ENCODE data around the gene PIGK.

The PIGK gene

GRCh38 chr1:77219166-77219887 lies at the start of gene PIGK:
Gene PIGK (minus strand): TSS chr1:77219430. CDS start chr1:77219402, 28 bp downstream.
- Mint-ChIP-seq H3K36me3 (ENCODE audit: low read depth) (peaks cover 17% of the 10 kb centered on the region), H3K27ac (peak within 1 kb of the TSS; percentile 90), H3K9me3 (no peaks in the 10 kb centered on the region), H3K4me1 (ENCODE audit: low read depth) (peaks cover 25% of the 10 kb centered on the region), H3K4me3 (peak within 1 kb of the TSS; percentile 91), H3K27me3 (ENCODE audit: low read depth) (no peaks in the 10 kb centered on the region)

DNA sequence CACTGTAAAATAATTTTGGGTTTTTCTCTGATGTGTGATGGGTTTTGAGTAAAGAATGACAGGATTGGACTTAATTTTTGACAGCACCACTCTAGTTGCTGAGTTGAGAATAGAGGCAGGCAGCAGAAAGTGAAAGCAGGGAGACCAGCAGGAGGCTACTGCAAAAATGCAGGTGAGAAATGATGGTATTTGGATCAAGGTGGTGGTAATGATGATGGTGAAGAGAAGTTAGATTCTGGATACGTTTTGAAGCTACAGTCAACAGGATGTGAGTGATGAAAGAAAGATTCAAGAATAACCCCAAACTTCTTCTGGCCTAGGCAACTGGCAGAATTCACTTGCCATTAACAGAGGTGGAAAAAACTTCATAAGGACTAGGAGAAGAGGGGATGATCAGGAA lies 47.8 kb upstream of the PIGK start:
- no peaks in the 10 kb centered on the region for H3K36me3 Mint-ChIP-seq (ENCODE audit: low read depth)
- H3K4me3 Mint-ChIP-seq, result no peak overlapping the region
- H3K27ac Mint-ChIP-seq, result no peak overlapping the region
- H3K27me3 Mint-ChIP-seq (ENCODE audit: low read depth), result no peaks in the 10 kb centered on the region
- no peaks in the 10 kb centered on the region for H3K9me3 Mint-ChIP-seq
- H3K4me1 Mint-ChIP-seq (ENCODE audit: low read depth), result no peaks in the 10 kb centered on the region

- Mint-ChIP-seq H3K4me1 (ENCODE audit: low read depth) (no peaks in the 10 kb centered on the region), H3K27ac (no peak overlapping the region), H3K4me3 (no peak overlapping the region), H3K27me3 (ENCODE audit: low read depth) (no peaks in the 10 kb centered on the region), H3K36me3 (ENCODE audit: low read depth) (no peaks in the 10 kb centered on the region), H3K9me3 (no peaks in the 10 kb centered on the region)
These were observed 46.0 kb upstream of the PIGK start for GRCh38 chr1:77265180-77265579.

DNA sequence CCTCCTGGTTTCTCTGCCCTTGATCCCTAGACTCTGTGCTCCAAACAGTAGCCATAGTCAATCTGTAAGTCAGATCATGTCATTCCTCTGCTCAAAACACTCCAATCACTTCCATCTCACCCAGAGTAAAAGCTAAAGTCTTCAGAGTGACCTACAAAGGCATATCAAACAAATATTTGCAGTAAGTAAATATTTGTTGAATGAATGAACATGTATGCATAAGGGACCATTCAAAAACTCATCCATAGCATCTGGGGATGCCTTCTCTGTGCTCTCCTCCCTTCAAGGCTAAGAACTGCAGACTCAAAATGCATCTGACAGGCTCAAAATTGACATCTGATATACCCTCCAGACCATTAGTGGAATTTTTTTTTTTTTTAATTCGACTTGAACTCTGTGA lies 44.5 kb upstream of the PIGK start:
- Mint-ChIP-seq H3K9me3 (no peaks in the 10 kb centered on the region), H3K27ac (no peak overlapping the region), H3K36me3 (ENCODE audit: low read depth) (no peaks in the 10 kb centered on the region), H3K4me1 (ENCODE audit: low read depth) (no peaks in the 10 kb centered on the region), H3K4me3 (no peak overlapping the region), H3K27me3 (ENCODE audit: low read depth) (no peaks in the 10 kb centered on the region)

DNA sequence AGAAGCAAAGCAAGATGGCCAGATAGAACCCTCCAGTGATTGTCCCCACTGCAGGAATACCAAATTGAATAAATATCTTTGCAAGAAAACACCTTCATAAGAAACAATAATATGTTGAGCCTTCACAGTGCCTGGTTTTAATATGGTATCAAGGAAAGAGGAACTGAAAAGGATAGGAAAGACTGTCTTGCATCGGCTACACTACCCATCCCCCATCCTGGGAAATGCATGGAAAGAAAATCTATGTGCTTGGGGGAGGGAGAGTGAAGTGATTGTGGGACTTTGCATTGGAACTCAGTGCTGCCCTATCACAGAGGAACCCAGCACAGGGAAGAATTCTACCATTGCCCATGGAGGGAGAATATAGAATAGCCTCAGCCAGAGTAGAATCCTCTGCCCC lies 34.0 kb upstream of the PIGK start:
- Mint-ChIP-seq H3K36me3 (ENCODE audit: low read depth) (peaks cover 2% of the 10 kb centered on the region), H3K9me3 (peaks cover 38% of the 10 kb centered on the region), H3K27me3 (ENCODE audit: low read depth) (no peaks in the 10 kb centered on the region), H3K27ac (no peak overlapping the region), H3K4me1 (ENCODE audit: low read depth) (no peaks in the 10 kb centered on the region), H3K4me3 (no peak overlapping the region)

DNA sequence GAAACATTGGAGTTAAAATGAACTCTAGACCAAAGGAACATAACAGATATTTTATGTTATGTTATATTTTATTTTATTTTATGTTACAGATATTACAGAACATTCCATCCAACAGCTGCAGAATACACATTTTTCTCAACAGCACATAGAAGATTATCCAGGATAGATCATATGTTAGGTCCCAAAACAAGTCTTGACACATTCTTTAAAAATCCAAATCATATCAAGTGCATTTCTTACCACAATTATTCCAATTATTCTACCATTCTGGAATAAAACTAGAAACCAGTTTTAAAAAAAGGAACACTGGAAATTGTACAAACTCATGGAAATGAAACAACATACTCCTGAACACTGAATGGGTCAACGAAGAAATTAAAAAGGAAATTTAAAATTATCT lies 30.9 kb upstream of the PIGK start:
- H3K9me3 Mint-ChIP-seq, result peaks cover 42% of the 10 kb centered on the region
- no peak overlapping the region for H3K27ac Mint-ChIP-seq
- no peaks in the 10 kb centered on the region for H3K4me1 Mint-ChIP-seq (ENCODE audit: low read depth)
- no peak overlapping the region for H3K4me3 Mint-ChIP-seq
- H3K36me3 Mint-ChIP-seq (ENCODE audit: low read depth), result peaks cover 2% of the 10 kb centered on the region
- no peaks in the 10 kb centered on the region for H3K27me3 Mint-ChIP-seq (ENCODE audit: low read depth)

- Mint-ChIP-seq H3K27me3 (ENCODE audit: low read depth) (no peaks in the 10 kb centered on the region), H3K4me1 (ENCODE audit: low read depth) (no peaks in the 10 kb centered on the region), H3K27ac (no peak overlapping the region), H3K36me3 (ENCODE audit: low read depth) (peaks cover 2% of the 10 kb centered on the region), H3K9me3 (peaks cover 32% of the 10 kb centered on the region), H3K4me3 (no peak overlapping the region)
These were observed 26.6 kb upstream of the PIGK start for GRCh38 chr1:77245830-77246229.

GRCh38 chr1:77239311-77239710 lies 20.1 kb upstream of the PIGK start:
- H3K27ac Mint-ChIP-seq, result no peak overlapping the region
- H3K27me3 Mint-ChIP-seq (ENCODE audit: low read depth), result no peaks in the 10 kb centered on the region
- no peak overlapping the region for H3K4me3 Mint-ChIP-seq
- no peaks in the 10 kb centered on the region for H3K4me1 Mint-ChIP-seq (ENCODE audit: low read depth)
- no peaks in the 10 kb centered on the region for H3K36me3 Mint-ChIP-seq (ENCODE audit: low read depth)
- H3K9me3 Mint-ChIP-seq, result peaks cover 8% of the 10 kb centered on the region

DNA sequence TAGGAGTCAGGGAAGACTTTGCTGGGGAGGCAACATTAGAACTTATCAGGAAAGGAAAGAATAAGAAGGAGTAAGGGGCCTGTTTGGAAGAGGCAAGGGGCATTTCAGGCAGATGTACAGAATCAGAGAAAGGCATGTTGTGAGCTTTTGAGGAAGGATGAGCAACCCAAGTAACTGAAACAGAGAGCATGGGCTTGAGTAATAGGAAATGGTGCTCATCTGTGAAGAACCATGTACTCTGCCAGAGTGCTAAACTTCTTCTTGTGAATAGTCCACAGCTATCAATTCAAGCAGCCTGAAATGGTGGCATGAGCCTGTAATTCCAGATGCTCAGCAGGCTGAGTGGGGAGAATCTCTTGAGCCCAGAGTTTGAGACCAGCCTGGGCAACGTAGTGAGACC lies 19.2 kb upstream of the PIGK start:
- H3K36me3 Mint-ChIP-seq (ENCODE audit: low read depth), result no peaks in the 10 kb centered on the region
- no peak overlapping the region for H3K27ac Mint-ChIP-seq
- no peaks in the 10 kb centered on the region for H3K27me3 Mint-ChIP-seq (ENCODE audit: low read depth)
- H3K9me3 Mint-ChIP-seq, result peaks cover 8% of the 10 kb centered on the region
- no peaks in the 10 kb centered on the region for H3K4me1 Mint-ChIP-seq (ENCODE audit: low read depth)
- no peak overlapping the region for H3K4me3 Mint-ChIP-seq

GRCh38 chr1:77234943-77235342 lies 15.7 kb upstream of the PIGK start:
- no peaks in the 10 kb centered on the region for H3K27me3 Mint-ChIP-seq (ENCODE audit: low read depth)
- H3K4me3 Mint-ChIP-seq, result no peak overlapping the region
- no peaks in the 10 kb centered on the region for H3K36me3 Mint-ChIP-seq (ENCODE audit: low read depth)
- H3K27ac Mint-ChIP-seq, result no peak overlapping the region
- H3K9me3 Mint-ChIP-seq, result peaks cover 7% of the 10 kb centered on the region
- no peaks in the 10 kb centered on the region for H3K4me1 Mint-ChIP-seq (ENCODE audit: low read depth)

GRCh38 chr1:77234096-77234495 lies 14.9 kb upstream of the PIGK start:
- Mint-ChIP-seq H3K27me3 (ENCODE audit: low read depth) (no peaks in the 10 kb centered on the region), H3K9me3 (peaks cover 7% of the 10 kb centered on the region), H3K36me3 (ENCODE audit: low read depth) (no peaks in the 10 kb centered on the region), H3K4me1 (ENCODE audit: low read depth) (no peaks in the 10 kb centered on the region), H3K4me3 (no peak overlapping the region), H3K27ac (no peak overlapping the region)

DNA sequence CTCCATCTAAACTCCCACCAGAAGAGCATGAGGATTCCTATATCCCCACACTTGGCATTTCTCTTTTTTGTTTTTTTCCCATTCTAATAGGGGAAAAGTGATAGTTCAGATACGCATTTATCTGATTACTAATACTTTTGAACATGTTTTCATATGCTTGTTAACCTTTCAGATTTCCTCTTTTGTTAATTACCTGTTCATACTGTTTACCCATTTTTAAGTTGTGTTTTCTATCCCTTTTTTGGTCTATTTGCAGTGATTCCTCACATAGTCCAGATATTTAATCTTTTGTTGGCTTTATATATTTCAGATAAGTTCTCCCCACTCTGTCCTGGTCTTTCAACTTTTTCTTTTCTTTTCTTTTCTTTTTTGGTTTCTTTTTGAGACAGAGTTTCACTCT lies 13.6 kb upstream of the PIGK start:
- peaks cover 7% of the 10 kb centered on the region for H3K9me3 Mint-ChIP-seq
- H3K27me3 Mint-ChIP-seq (ENCODE audit: low read depth), result no peaks in the 10 kb centered on the region
- H3K4me1 Mint-ChIP-seq (ENCODE audit: low read depth), result no peaks in the 10 kb centered on the region
- no peaks in the 10 kb centered on the region for H3K36me3 Mint-ChIP-seq (ENCODE audit: low read depth)
- no peak overlapping the region for H3K4me3 Mint-ChIP-seq
- no peak overlapping the region for H3K27ac Mint-ChIP-seq

DNA sequence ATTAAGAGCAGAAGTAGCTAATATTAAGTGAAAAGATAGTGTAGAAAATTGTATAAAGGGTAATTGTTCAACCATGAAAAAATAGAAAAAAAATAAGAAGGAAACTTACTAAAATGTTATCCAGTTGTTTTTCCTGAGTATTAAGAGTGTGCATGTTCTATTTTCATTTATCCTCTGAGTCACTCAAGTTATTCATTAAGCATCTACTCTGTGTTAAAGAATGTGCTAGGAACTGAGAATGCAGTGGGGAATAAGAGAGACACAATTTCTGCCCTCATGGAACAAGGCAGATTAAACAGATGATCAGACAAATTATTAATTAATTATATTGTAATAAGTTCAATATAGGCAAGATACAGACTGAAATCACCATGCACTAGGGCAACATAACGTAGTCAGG lies 10.8 kb upstream of the PIGK start:
- Mint-ChIP-seq H3K27ac (no peak overlapping the region), H3K4me1 (ENCODE audit: low read depth) (no peaks in the 10 kb centered on the region), H3K9me3 (peaks cover 7% of the 10 kb centered on the region), H3K36me3 (ENCODE audit: low read depth) (no peaks in the 10 kb centered on the region), H3K27me3 (ENCODE audit: low read depth) (no peaks in the 10 kb centered on the region), H3K4me3 (no peak overlapping the region)

DNA sequence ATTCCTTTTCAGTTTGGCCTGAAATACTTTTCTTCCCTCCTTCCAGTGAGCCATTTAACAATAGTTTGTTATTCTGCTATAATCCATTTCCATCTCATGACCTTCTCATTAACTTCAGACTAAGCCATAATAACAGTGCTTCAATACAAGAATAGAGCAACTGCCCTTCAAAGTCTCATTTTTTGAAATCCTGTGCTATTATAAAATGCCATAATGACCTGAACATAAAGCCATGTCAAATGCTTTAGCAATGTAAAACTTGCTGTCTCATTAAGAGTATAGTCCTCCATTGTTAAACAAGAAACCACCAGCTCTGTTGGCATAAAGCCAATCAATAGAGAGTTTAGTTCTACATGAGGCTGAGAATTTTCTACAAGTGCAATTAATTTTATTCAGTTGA lies 9.6 kb upstream of the PIGK start:
- no peak overlapping the region for H3K4me3 Mint-ChIP-seq
- H3K9me3 Mint-ChIP-seq, result peaks cover 7% of the 10 kb centered on the region
- no peaks in the 10 kb centered on the region for H3K27me3 Mint-ChIP-seq (ENCODE audit: low read depth)
- H3K27ac Mint-ChIP-seq, result no peak overlapping the region
- H3K4me1 Mint-ChIP-seq (ENCODE audit: low read depth), result no peaks in the 10 kb centered on the region
- H3K36me3 Mint-ChIP-seq (ENCODE audit: low read depth), result no peaks in the 10 kb centered on the region

GRCh38 chr1:77227381-77227780 lies 8.2 kb upstream of the PIGK start:
- H3K4me1 Mint-ChIP-seq (ENCODE audit: low read depth), result no peaks in the 10 kb centered on the region
- H3K27me3 Mint-ChIP-seq (ENCODE audit: low read depth), result no peaks in the 10 kb centered on the region
- no peaks in the 10 kb centered on the region for H3K9me3 Mint-ChIP-seq
- H3K27ac Mint-ChIP-seq, result no peak overlapping the region
- H3K4me3 Mint-ChIP-seq, result no peak overlapping the region
- H3K36me3 Mint-ChIP-seq (ENCODE audit: low read depth), result peaks cover 9% of the 10 kb centered on the region

- Mint-ChIP-seq H3K36me3 (ENCODE audit: low read depth) (peaks cover 17% of the 10 kb centered on the region), H3K27ac (no peak overlapping the region), H3K4me3 (no peak overlapping the region), H3K27me3 (ENCODE audit: low read depth) (no peaks in the 10 kb centered on the region), H3K9me3 (no peaks in the 10 kb centered on the region), H3K4me1 (ENCODE audit: low read depth) (peaks cover 15% of the 10 kb centered on the region)
These were observed 3.3 kb upstream of the PIGK start for GRCh38 chr1:77222496-77222895.
